ENCODE measurements around the gene PALS2.

Gene PALS2

GRCh38 chr7:24572997-24573553 lies at the start of gene PALS2:
Gene PALS2, plus strand, starts transcription at chr7:24573452. Its CDS starts 50,216 bp downstream, at chr7:24623668.
- DNase-seq, result peak; percentile 91

- DNase-seq, result no peak
These were observed 42.0 kb upstream of the PALS2 start for GRCh38 chr7:24531255-24531654.

- DNase-seq, result no peak
These were observed 36.6 kb upstream of the PALS2 start for GRCh38 chr7:24536682-24537081.

- no peak for DNase-seq
These were observed 32.3 kb upstream of the PALS2 start for GRCh38 chr7:24540956-24541355.

DNA sequence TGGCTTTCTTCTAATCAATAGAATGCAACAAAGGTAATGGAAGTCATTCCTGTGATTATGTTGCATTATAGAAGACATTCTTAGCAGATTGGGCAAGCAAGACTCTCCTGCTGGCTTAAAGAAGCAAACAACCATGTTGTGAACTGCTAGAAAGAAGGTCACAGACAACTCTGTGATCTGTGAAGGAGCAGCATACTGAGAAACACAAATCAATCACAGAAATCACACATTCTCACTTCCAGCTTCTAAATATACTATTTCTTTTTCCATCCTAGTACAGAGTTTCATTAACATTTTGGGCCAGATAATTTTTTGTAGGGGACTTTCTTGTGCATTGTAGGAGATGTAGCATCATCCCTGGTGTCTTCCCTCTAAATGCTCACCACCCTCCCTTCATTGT lies 28.0 kb upstream of the PALS2 start:
- no peak for DNase-seq

DNA sequence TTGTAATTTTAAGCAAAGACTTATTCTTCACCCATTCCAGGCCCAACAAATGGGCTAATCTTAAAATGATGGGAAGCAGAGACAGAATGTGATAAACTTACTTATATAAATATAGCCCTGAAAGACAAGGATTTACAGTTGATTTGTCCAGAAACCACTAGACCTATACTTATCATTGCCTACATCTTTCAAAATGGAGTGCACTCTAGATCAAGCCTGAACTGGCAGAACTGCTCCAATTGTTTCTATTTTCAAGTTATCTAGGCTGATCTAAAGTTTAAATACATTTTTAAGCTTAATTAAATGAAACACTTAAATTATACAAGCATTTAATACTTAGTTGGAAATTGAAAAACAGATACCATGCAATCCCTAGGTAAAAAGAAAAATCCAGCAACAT lies 24.9 kb upstream of the PALS2 start:
- DNase-seq, result no peak

DNA sequence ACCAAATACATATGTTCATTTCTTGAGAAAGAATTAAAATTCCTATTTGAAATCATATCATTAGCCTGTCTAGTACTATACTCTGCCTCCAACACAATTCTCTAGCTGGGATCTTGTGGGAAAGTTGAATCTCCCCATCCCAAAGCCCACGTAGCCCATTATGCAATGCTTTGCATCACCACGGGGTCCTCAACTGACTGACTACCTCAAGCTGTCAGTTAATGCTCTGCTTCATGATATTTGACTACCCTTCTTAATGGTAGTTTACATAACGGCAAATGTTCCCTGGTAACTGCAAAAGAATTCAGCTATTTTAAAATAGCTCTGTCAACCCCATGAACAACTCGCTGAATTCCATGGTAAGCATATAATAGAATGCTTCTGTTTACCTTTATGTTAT lies 23.3 kb upstream of the PALS2 start:
- no peak for DNase-seq

DNA sequence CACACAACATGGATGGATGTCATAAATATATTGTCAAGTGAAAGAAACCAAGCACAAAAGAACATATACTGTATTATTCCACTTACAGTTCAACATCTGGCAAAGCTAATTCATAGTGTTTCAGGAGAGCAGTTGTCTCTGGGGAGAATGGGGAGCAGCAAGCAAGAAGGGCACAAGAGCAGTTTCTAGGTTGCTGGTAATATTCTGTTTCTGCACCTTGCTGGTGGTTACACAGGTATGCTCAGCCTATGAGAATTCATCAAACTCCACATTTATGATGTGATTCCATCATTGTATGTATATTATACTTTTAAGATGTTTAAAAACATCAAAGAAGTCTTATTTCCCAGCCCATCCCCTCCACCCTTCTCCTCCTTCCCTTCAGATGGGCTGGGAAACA lies 18.1 kb upstream of the PALS2 start:
- DNase-seq, result no peak

DNA sequence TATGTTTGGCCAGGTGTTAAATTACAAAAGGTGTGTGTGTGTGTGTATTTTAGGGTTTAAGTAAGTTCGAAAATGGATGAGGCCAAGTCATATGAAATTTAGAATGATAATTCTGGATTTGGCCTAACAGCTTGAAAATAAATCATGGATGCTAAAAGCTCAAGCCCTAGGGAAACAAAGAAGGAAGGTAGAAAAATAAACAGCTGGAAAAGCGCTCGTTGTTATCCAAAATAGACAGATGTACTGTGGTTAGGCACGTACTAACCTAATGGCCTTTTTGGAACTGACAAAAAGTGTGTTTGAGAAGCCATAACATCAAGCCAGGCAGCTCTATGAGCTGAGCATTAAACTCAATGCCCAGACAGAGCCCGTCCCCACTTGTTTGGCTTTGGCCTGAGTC lies 17.5 kb upstream of the PALS2 start:
- no peak for DNase-seq

GRCh38 chr7:24560772-24561171 lies 12.5 kb upstream of the PALS2 start:
- no peak for DNase-seq

GRCh38 chr7:24566274-24566673 lies 7.0 kb upstream of the PALS2 start:
- DNase-seq, result no peak

GRCh38 chr7:24570983-24571382 lies 2.3 kb upstream of the PALS2 start:
- DNase-seq, result no peak

- no peak for DNase-seq
These were observed 1.2 kb upstream of the PALS2 start for GRCh38 chr7:24572016-24572392.

DNA sequence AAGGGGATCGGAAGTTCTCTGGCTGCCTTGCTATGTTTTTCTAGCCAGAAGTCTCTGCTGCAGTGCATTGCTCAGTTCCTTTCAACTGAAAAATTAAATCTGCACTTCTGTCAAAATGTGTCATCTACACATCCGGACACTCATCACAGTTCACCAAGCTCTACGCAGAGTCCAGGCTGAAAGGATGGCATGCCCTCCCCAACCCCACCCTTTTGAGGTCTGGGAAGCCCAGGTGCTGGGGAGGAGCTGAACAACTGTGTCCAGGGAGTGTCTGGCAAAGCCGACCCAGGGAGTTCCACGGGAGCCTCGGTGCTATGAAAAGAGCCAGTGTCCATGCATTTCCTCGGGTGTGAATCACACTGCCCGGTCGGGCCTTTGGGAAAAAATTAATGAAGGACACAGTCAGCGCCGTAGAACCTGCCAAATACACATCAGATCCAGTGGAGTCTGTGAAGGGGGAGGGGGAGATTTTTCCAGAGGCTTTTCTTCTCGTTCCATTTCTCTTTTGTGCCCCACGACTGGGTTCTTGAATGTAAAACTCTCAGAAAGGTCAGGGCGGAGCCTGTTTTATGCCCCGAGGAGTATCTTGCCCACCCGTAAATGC lies 757 bp upstream of the PALS2 start:
- peak; percentile 74 for DNase-seq

- peak; percentile 83 for DNase-seq
These were observed 494 bp downstream of the PALS2 start for GRCh38 chr7:24573554-24574338.

GRCh38 chr7:24574386-24574785 lies 1.1 kb downstream of the PALS2 start:
- DNase-seq, result no peak

GRCh38 chr7:24574950-24575349 lies 1.7 kb downstream of the PALS2 start:
- no peak for DNase-seq

DNA sequence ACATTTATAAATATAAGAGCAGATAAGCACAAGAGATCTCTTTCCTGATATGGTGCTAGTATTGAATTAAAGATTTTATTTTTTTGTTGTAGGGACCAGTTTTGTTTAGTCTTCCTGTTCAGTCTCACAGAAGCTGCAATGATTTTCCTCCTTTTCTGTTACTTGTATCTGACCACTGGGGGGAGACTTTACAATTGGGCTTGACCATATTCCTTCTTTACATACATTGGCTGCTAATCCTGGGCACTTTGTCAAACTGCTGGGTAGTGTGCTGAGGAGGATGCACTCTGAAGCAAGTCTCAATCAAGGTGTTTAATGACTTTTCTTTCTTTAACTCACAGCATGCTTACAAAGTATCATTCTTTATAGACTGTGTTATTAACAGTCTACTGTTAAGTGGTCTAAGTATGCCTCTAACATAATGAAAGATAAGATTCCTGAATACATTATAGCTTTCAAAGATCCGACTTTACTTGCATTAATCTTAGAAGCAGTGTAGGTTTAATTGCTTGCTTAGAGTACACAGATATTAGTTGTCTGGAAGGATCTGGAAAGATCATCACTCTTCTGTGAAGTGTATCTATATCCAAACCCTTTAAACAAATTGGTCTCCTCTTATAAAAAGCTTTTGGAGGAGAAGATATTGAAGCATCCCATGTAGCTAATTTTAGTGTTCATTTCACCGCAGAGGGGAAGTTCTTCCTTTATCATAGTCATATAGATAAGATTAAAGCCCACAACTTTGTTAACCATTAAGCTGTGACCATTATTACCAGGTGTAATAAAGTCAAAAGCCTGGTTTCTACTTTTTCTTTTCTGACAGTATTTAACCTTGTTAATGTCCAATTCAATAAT lies 3.1 kb downstream of the PALS2 start:
- no peak for DNase-seq

GRCh38 chr7:24578052-24578451 lies 4.8 kb downstream of the PALS2 start:
- no peak for DNase-seq

DNA sequence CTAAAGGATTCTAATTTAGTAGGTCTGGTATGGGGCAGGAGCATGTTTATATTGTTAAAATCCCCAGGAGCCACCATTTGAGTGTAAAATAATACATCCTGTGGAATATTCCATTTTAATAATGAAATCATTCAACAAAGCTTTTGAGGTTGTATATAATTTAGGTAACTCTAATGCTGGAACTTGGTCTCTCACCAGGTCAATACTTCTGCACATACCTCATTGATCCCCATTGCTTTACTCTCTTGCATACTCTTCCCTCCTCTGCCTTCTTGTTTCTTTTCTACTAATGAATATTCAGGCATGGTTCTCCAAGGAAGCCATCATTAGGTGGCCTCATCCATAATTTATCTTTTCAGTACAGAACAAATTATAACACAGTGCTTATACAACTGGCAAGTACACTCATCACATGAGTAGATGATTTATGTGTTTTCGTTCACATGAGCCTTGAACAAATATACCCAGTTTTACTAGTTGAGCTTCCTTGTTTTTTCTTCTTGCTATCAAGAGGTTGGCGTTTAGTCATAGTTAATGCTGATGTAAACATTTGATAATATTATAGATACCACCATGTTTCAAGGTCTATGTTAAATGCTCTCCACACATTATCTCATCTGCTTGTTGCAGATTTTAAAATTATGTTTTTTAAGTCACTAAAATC lies 7.2 kb downstream of the PALS2 start:
- no peak for DNase-seq

DNA sequence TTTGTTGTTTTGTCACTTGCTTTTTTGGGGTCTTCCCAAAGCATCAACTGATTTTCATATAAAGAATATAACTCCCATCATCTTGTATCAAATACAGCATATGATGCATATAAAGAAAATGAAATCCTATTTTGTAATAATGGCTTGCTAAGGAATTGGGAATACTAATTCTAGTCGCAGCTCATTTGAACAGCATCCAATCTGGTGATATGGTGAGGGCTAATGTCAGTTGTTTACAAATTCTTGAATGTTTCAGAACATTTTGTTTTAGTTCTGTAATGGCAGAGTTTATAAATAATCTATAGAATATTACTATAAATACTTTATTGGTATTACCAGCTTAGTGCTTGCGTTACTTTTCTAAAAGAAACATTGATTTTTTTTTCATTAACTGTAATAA lies 8.9 kb downstream of the PALS2 start:
- DNase-seq, result no peak

- DNase-seq, result peak; percentile 68
These were observed 14.6 kb downstream of the PALS2 start for GRCh38 chr7:24587853-24588252.

- no peak for DNase-seq
These were observed 17.9 kb downstream of the PALS2 start for GRCh38 chr7:24591152-24591551.
